HG03060 (cell line): ENCODE data around the gene UNC5CL.

Source experiments
- ATAC-seq: cut with Tn5 transposase; IDR thresholded peaks from one replicate; pipeline ENCODE4 v1.9.1; 2021; ENCODE audit warnings: low read depth, moderate number of reproducible peaks; ENCODE audit not compliant: unreplicated experiment

UNC5CL gene

GRCh38 chr6:40977695-40978094, 61.3 kb downstream of the UNC5CL start:
- no peak for ATAC-seq

GRCh38 chr6:40977085-40977484, 61.9 kb downstream of the UNC5CL start:
- no peak for ATAC-seq
